Measurements from ENCODE around the gene EGR1.
"Not testable (repeated sequence)": the region's sequence is repeated elsewhere in the genome, so short reads cannot be mapped to it uniquely, and the experiment has no call there.

EGR1 gene

DNA sequence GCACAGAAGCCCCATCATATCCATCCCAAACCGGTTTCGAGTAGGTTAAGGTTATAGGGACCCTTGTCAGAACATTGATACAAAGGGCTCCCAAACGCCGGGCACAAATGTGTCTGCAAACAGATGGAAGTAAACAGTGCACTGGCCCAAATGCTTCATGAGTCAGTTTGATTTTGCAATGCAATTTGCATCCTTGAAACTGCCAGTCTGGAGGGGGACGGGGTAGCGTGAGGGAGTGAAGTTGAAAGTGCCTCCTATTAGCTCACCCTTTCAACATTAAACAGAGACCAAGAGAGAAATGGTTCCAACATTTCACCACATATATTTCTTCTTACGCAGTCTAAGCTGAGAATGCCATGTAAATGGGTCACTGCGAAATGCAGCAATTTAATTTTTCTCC is 42.2 kb downstream of the EGR1 start:
- not testable (repeated sequence) for DNase-seq (ENCODE audit: low read depth in 2 of 2)

- DNase-seq (ENCODE audit: low read depth in 2 of 2) = no peak
These were observed 43.7 kb downstream of the EGR1 start for GRCh38 chr5:138508958-138509357.

DNA sequence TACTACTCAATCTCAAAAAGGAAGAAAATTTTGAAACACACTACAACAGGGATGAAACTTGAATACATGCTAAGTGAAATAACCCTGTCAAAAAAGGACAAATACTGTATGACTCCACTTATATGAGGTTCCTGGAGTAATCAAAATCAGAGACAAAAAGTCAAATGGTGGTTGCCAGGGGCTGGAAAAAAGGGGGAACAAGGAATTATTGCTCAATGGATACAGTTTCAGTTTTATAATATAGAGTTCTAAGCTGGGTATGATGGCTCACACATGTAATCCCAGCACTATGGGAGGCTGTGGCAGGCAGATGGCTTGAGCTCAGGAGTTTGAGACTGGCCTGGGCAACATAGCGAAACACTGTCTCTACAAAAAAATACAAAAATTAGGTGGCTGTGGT is 48.7 kb downstream of the EGR1 start:
- DNase-seq (ENCODE audit: low read depth in 2 of 2) = no peak

- no peak for DNase-seq (ENCODE audit: low read depth in 2 of 2)
These were observed 50.4 kb downstream of the EGR1 start for GRCh38 chr5:138515556-138516245.

- no peak for DNase-seq (ENCODE audit: low read depth in 2 of 2)
These were observed 52.2 kb downstream of the EGR1 start for GRCh38 chr5:138517437-138517836.
